ENCODE data around the gene GPR132.

GPR132 gene

DNA sequence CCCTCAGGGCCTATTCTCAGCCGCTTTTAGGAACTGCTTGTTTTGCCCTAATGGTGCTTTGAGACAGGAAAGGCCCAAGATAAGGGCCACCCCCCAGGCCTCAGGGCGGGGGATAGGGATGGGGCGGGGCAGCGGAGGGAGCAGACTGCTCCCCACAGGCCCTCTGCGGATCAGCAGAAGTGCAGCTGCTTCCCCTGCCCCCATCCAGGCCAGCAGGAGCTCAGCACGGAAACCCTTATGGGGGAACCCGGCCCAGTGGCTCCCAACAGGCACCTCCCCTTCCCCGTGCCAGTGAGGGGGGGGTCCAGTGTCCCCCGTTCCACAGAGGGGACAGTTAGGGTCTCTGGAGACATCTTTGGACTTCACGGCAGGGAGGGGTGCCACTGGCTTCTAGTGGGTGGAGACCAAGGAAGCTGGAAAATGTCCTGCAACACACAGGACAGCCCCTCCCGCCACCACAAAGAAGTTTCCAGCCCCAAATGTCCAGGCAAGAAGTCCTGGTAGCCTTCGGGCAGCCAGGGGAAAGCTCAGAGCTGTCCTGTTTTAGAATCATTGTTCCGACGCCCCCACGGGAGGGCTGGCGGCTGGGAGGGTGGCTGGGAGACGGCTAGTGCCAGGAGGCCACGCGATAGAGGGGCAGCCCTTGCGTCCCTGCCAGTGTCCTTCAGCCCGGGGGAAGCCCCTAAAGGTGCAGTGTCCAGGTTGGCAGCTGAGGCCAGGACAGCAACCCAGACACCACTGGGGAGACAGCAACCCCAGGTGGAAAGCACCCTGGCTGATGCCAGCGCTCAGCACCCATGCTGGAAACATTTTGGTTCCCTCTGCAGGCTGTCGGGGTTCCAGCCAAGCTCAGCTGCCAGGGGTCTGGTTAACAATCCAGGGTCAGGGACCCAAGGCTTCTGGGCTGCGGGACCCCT lies 10.4 kb upstream of the GPR132 start:
- DNase-seq (ENCODE audit: low read depth in 1 of 2, low spot score in 1 of 2), result peak; percentile 70 to 93
- Histone ChIP-seq H3K27me3 (ENCODE audit: insufficient read depth, poor library complexity, severe bottlenecking) (no peaks in the 10 kb centered on the region), H3K27ac (replicated peaks) (peak overlapping the region; percentile 70), H3K4me3 (replicated peaks; ENCODE audit: insufficient read depth, low read length) (no peak overlapping the region)
- peak; percentile 43; the same call in 1 of the 2 replicates for TF ChIP-seq POLR2AphosphoS5 (IDR thresholded peaks at IDR 0.05; ENCODE audit: low read depth)
- TF ChIP-seq, protein P1, sequence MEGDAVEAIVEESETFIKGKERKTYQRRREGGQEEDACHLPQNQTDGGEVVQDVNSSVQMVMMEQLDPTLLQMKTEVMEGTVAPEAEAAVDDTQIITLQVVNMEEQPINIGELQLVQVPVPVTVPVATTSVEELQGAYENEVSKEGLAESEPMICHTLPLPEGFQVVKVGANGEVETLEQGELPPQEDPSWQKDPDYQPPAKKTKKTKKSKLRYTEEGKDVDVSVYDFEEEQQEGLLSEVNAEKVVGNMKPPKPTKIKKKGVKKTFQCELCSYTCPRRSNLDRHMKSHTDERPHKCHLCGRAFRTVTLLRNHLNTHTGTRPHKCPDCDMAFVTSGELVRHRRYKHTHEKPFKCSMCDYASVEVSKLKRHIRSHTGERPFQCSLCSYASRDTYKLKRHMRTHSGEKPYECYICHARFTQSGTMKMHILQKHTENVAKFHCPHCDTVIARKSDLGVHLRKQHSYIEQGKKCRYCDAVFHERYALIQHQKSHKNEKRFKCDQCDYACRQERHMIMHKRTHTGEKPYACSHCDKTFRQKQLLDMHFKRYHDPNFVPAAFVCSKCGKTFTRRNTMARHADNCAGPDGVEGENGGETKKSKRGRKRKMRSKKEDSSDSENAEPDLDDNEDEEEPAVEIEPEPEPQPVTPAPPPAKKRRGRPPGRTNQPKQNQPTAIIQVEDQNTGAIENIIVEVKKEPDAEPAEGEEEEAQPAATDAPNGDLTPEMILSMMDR (IDR thresholded peaks at IDR 0.05; ENCODE audit: insufficient read depth, low read length), result no peak
- TF ChIP-seq GABPA (IDR thresholded peaks at IDR 0.05; ENCODE audit: low read depth), result 0 out of 2 replicates have a peak, but pooled peaks have one; percentile 30
- no peak for TF ChIP-seq REST (IDR thresholded peaks at IDR 0.05; ENCODE audit: insufficient replicate concordance, low read depth)
- peak; percentile 12; the same call in 1 of the 2 replicates for TF ChIP-seq SPI1 (IDR thresholded peaks at IDR 0.05; ENCODE audit: borderline replicate concordance, low read depth)

DNA sequence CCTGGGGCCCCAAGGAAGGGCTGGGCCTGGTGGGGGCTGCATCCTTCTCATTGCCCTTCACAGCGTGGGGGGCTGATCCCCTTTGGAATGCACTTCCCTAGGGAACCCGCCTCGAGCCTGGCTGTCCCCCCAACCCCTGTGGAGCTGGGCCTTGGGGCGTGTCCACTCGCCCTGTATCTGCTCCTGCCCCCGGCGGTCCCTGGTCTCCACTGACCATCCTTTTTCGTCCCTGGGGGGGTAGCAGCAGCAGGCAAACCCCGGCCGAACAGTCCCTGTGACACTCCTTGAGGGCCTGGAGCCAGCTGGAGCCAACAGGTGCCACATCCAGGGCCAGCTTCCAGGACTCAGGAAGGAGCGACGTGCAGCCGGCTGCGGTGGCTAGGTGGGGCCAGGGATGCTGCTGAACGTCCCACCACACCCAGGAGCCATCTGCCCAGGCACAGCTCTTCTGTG lies 9.4 kb upstream of the GPR132 start:
- H3K27me3 ChIP-seq (ENCODE audit: insufficient read depth, poor library complexity, severe bottlenecking), result no peaks in the 10 kb centered on the region
- no peak for TF ChIP-seq GABPA (IDR thresholded peaks at IDR 0.05; ENCODE audit: low read depth)
- TF ChIP-seq, protein P1 (IDR thresholded peaks at IDR 0.05; ENCODE audit: insufficient read depth, low read length), result no peak
- TF ChIP-seq SPI1 (IDR thresholded peaks at IDR 0.05; ENCODE audit: borderline replicate concordance, low read depth), result no peak
- no peak for TF ChIP-seq POLR2AphosphoS5 (IDR thresholded peaks at IDR 0.05; ENCODE audit: low read depth)
- TF ChIP-seq REST (IDR thresholded peaks at IDR 0.05; ENCODE audit: insufficient replicate concordance, low read depth), result no peak
- H3K27ac ChIP-seq (replicated peaks), result peak overlapping the region; percentile 29; the same call in 1 of the 2 replicates
- no peak overlapping the region for H3K4me3 ChIP-seq (replicated peaks; ENCODE audit: insufficient read depth, low read length)
- DNase-seq (ENCODE audit: low read depth in 1 of 2, low spot score in 1 of 2), result no peak

GRCh38 chr14:105073720-105074600 lies 8.7 kb upstream of the GPR132 start:
- Histone ChIP-seq H3K27ac (replicated peaks) (no peak overlapping the region), H3K27me3 (ENCODE audit: insufficient read depth, poor library complexity, severe bottlenecking) (no peaks in the 10 kb centered on the region), H3K4me3 (replicated peaks; ENCODE audit: insufficient read depth, low read length) (no peak overlapping the region)
- no peak for TF ChIP-seq SPI1 (IDR thresholded peaks at IDR 0.05; ENCODE audit: borderline replicate concordance, low read depth)
- no peak for TF ChIP-seq REST (IDR thresholded peaks at IDR 0.05; ENCODE audit: insufficient replicate concordance, low read depth)
- no peak for TF ChIP-seq GABPA (IDR thresholded peaks at IDR 0.05; ENCODE audit: low read depth)
- TF ChIP-seq POLR2AphosphoS5 (IDR thresholded peaks at IDR 0.05; ENCODE audit: low read depth), result no peak
- TF ChIP-seq, protein P1 (IDR thresholded peaks at IDR 0.05; ENCODE audit: insufficient read depth, low read length), result no peak
- no peak for DNase-seq (ENCODE audit: low read depth in 1 of 2, low spot score in 1 of 2)

Data from HL-60 (cell line).